PC-3 (cell line): Measurements from ENCODE around the gene ARMC5. TPM values are rescaled to one million over a fixed set of nuclear protein-coding genes. Genes with fewer than 3 reads are reported as not detected.

Source experiments
- ATAC-seq: fragments of 200-7000 bp; cut with Tn5 transposase; 2 replicates; pipeline ENCODE4 v1.9.1; 2020; ENCODE audit warnings: mild to moderate bottlenecking, moderate library complexity
- BruUV-seq: library from RNA; stranded (reverse); fragments of 400-500 nt; replicated peaks from 2 replicates; lab custom pipeline; 2021; lab: Mats Ljungman, UMichigan
- CTCF ChIA-PET: fragments of 300-600 bp; sonication (Branson Sonifier 250); formaldehyde crosslinking; loops from one replicate; lab custom pipeline; 2022; ENCODE audit warnings: antibody characterized with exemption; lab: Charles Lee
- POLR2A ChIA-PET: fragments of 300-600 bp; sonication (Branson Sonifier 250); formaldehyde crosslinking; loops from one replicate; lab custom pipeline; 2022; ENCODE audit warnings: antibody characterized with exemption; ENCODE audit not compliant: unreplicated experiment; lab: Charles Lee
- DNase-seq: peaks from one replicate; pipeline ENCODE4 v3.0.0-alpha.2; 2015
- H2AFZ ChIP-seq: fragments of 300-600 bp; sonication (generic); 2 replicates; pipeline ENCODE4 v1.6.0; 2016; ENCODE audit warnings: antibody characterized with exemption, low read length
- H3F3A ChIP-seq: fragments of 300-600 bp; sonication (generic); one replicate; pipeline ENCODE4 v1.6.0; 2017; ENCODE audit warnings: antibody characterized with exemption, low read length, control low read depth, mild to moderate bottlenecking; ENCODE audit not compliant: unreplicated experiment
- H3K27ac ChIP-seq: fragments of 300-600 bp; sonication (generic); 2 replicates; pipeline ENCODE4 v1.5.1; 2016; ENCODE audit warnings: mild to moderate bottlenecking, low read length
- H3K27me3 ChIP-seq: fragments of 300-600 bp; sonication (generic); 2 replicates; pipeline ENCODE4 v1.6.1; 2016; ENCODE audit warnings: low read length, mixed read lengths
- H3K36me3 ChIP-seq: fragments of 300-600 bp; sonication (generic); 2 replicates; pipeline ENCODE4 v1.6.1; 2016; ENCODE audit warnings: low read depth, mixed run types, low read length, mixed read lengths
- H3K4me1 ChIP-seq: fragments of 300-600 bp; sonication (generic); 2 replicates; pipeline ENCODE4 v1.5.1; 2016; ENCODE audit warnings: low read length; ENCODE audit not compliant: insufficient read depth
- H3K4me2 ChIP-seq: fragments of 300-600 bp; sonication (generic); 2 replicates; pipeline ENCODE4 v1.6.0; 2016; ENCODE audit warnings: low read length
- H3K4me3 ChIP-seq: fragments of 300-600 bp; sonication (generic); 2 replicates; pipeline ENCODE4 v1.5.1; 2016; ENCODE audit warnings: mild to moderate bottlenecking, low read length, mixed read lengths
- H3K79me2 ChIP-seq: fragments of 300-600 bp; sonication (generic); 2 replicates; pipeline ENCODE4 v1.6.1; 2017; ENCODE audit warnings: low read length, mixed read lengths
- H3K9ac ChIP-seq: fragments of 300-600 bp; sonication (generic); 2 replicates; pipeline ENCODE4 v1.6.0; 2016; ENCODE audit warnings: mild to moderate bottlenecking, low read length
- H3K9me2 ChIP-seq: fragments of 300-600 bp; sonication (generic); replicated peaks from 2 replicates; pipeline ENCODE4 v1.6.1; 2016; ENCODE audit warnings: mixed run types, low read length, mixed read lengths
- H3K9me3 ChIP-seq: fragments of 300-600 bp; sonication (generic); 2 replicates; pipeline ENCODE4 v1.6.1; 2016; ENCODE audit warnings: low read length, mixed read lengths
- H4K20me1 ChIP-seq: fragments of 300-600 bp; sonication (generic); 2 replicates; pipeline ENCODE4 v1.6.1; 2016; ENCODE audit warnings: low read length, mixed read lengths
- EZH2 ChIP-seq: fragments of 300-600 bp; sonication (generic); IDR thresholded peaks from one replicate; pipeline ENCODE4 v1.6.1; 2017; ENCODE audit warnings: antibody characterized with exemption, mild to moderate bottlenecking, low read length; ENCODE audit not compliant: unreplicated experiment
- EZH2phosphoT487 ChIP-seq: fragments of 300-600 bp; sonication (generic); IDR thresholded peaks from 2 replicates; pipeline ENCODE4 v1.6.1; 2018; ENCODE audit warnings: mild to moderate bottlenecking, antibody characterized with exemption, low read length, borderline replicate concordance
- intact Hi-C: fragments of 100-400 bp; cut with micrococcal nuclease; formaldehyde crosslinking; loops from 2 replicates; pipeline ENCODE4 v1.9.0; 2023
- total RNA-seq: library from RNA; depleted of rRNA; stranded (reverse); fragments of >200 nt; gene quantifications from 2 replicates; pipeline ENCODE4 v1.2.3, GENCODE V29; 2014
- TF ChIP-seq, protein P1 (sequence below): fragments of 300-600 bp; sonication (generic); conservative IDR thresholded peaks from 2 replicates; pipeline ENCODE4 v1.5.1; 2017; ENCODE audit warnings: antibody characterized with exemption, low read depth, mild to moderate bottlenecking, low read length

The ARMC5 gene
- total RNA-seq, 1 experiment from 2014 or later, result 5.8 TPM

DNA sequence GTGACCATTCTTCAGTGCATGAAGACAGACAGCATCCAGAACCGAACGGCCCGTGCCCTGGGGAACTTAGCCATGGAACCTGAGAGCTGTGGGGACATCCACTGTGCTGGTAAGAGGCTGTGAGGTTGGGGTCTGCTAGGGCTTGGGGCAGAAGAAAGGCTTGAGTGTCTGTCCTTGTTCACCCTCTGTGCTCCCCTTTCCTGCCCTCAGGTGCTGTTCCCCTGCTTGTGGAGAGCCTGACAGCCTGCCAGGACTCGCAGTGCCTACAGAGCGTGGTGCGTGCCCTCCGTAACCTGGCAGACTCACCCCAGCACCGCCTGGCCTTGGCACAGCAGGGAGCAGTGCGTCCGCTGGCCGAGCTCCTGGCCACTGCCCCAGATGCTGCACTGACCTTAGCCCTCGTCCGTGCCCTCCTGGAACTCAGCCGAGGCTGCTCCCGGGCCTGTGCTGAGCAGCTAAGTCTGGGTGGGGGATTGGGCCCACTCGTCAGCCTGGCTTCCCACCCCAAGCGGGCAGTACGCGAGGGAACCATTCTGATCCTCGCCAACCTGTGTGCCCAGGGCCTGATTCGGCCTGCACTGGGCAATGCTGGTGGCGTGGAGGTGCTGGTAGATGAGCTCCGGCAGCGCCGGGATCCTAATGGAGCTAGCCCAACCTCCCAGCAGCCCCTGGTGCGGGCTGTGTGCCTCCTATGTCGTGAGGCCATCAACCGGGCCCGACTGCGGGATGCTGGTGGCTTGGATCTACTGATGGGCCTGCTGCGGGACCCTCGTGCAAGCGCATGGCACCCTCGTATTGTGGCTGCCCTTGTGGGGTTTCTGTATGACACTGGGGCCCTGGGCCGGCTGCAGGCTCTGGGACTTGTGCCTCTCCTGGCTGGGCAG, 2.9 kb downstream of the ARMC5 start:
- TF ChIP-seq, protein P1, sequence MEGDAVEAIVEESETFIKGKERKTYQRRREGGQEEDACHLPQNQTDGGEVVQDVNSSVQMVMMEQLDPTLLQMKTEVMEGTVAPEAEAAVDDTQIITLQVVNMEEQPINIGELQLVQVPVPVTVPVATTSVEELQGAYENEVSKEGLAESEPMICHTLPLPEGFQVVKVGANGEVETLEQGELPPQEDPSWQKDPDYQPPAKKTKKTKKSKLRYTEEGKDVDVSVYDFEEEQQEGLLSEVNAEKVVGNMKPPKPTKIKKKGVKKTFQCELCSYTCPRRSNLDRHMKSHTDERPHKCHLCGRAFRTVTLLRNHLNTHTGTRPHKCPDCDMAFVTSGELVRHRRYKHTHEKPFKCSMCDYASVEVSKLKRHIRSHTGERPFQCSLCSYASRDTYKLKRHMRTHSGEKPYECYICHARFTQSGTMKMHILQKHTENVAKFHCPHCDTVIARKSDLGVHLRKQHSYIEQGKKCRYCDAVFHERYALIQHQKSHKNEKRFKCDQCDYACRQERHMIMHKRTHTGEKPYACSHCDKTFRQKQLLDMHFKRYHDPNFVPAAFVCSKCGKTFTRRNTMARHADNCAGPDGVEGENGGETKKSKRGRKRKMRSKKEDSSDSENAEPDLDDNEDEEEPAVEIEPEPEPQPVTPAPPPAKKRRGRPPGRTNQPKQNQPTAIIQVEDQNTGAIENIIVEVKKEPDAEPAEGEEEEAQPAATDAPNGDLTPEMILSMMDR, result no peak
- TF ChIP-seq EZH2 (no peak), EZH2phosphoT487 (no peak)
- Histone ChIP-seq H3K4me3 (no peak overlapping the region), H3K4me2 (no peak overlapping the region), H3K36me3 (no peaks in the 10 kb centered on the region), H3K27me3 (no peaks in the 10 kb centered on the region), H3K4me1 (peaks cover 13% of the 10 kb centered on the region), H4K20me1 (no peaks in the 10 kb centered on the region), H3K9me2 (no peaks in the 10 kb centered on the region), H3K79me2 (peaks cover 17% of the 10 kb centered on the region; the same call in 1 of the 2 replicates), H3K9ac (no peak overlapping the region), H3K27ac (no peak overlapping the region), H3F3A (no peaks in the 10 kb centered on the region), H3K9me3 (no peaks in the 10 kb centered on the region), H2AFZ (no peak overlapping the region)
- no peak for ATAC-seq
- intact Hi-C loops, result no loop called here
- POLR2A ChIA-PET, result no interaction called here
- no peak for DNase-seq
- CTCF ChIA-PET, result no interaction called here
- no TSS peak for BruUV-seq

DNA sequence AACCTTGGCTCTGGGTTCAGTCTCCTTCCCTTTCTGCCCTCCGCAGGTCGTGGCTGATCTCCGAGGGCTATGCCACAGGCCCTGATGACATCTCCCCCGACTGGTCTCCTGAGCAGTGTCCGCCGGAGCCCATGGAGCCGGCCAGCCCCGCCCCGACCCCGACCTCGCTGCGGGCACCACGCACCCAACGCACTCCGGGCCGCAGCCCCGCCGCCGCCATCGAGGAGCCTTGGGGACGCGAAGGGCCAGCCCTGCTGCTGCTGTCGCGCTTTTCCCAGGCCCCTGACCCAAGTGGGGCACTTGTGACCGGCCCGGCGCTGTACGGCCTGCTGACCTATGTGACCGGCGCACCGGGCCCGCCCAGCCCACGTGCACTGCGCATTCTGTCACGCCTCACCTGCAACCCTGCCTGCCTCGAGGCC, 5.1 kb downstream of the ARMC5 start:
- H4K20me1 ChIP-seq, result no peaks in the 10 kb centered on the region
- no peaks in the 10 kb centered on the region for H3K27me3 ChIP-seq
- H3K79me2 ChIP-seq, result no peaks in the 10 kb centered on the region
- H2AFZ ChIP-seq, result no peak overlapping the region
- H3K9me3 ChIP-seq, result no peaks in the 10 kb centered on the region
- ChIA-PET CTCF (no interaction called here), POLR2A (no interaction called here)
- ATAC-seq, result no peak
- H3K4me2 ChIP-seq, result no peak overlapping the region
- TF ChIP-seq, protein P1, result no peak
- no peak for TF ChIP-seq EZH2phosphoT487
- no peak for TF ChIP-seq EZH2
- no peaks in the 10 kb centered on the region for H3F3A ChIP-seq
- no peak overlapping the region for H3K9ac ChIP-seq
- H3K27ac ChIP-seq, result no peak overlapping the region
- no peak for DNase-seq
- intact Hi-C loops, result no loop called here
- no TSS peak for BruUV-seq
- peaks cover 7% of the 10 kb centered on the region for H3K4me1 ChIP-seq
- H3K4me3 ChIP-seq, result no peak overlapping the region
- H3K9me2 ChIP-seq, result no peaks in the 10 kb centered on the region
- H3K36me3 ChIP-seq, result no peaks in the 10 kb centered on the region

DNA sequence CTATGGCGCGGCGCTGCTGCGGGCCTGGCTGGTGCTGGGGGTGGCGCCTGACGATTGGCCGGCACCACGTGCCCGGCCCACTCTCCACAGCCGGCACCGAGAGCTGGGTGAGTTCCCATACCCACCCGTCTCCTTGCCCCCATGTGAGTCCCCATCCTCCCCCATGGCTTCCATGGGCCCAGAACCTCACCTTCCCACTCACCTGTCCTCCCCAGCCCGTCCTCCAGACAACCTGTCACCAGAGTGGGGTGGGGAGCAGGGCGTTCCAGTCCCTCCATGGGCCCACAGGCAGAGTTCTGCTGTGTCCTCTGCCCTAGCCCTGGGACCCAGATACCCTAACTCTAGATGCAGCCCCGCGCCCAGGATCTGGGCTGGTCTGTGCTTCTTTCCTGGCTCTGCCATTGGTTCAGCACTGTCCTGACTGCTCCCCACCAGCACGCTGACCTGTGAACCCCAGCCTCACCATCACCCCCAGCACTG, 5.5 kb downstream of the ARMC5 start:
- Histone ChIP-seq H3K4me1 (peaks cover 7% of the 10 kb centered on the region), H3F3A (no peaks in the 10 kb centered on the region), H4K20me1 (no peaks in the 10 kb centered on the region), H3K36me3 (no peaks in the 10 kb centered on the region), H3K27ac (no peak overlapping the region), H3K9ac (no peak overlapping the region), H3K27me3 (no peaks in the 10 kb centered on the region), H2AFZ (no peak overlapping the region), H3K79me2 (no peaks in the 10 kb centered on the region), H3K4me2 (no peak overlapping the region), H3K4me3 (no peak overlapping the region), H3K9me2 (no peaks in the 10 kb centered on the region), H3K9me3 (no peaks in the 10 kb centered on the region)
- no peak for DNase-seq
- intact Hi-C loops, result no loop called here
- ATAC-seq, result no peak
- TF ChIP-seq EZH2phosphoT487 (no peak), EZH2 (no peak)
- TF ChIP-seq, protein P1, result no peak
- CTCF ChIA-PET, result no interaction called here
- BruUV-seq, result no TSS peak
- POLR2A ChIA-PET, result interaction anchor here (0.6 kb wide), 1 partner anchor 47 kb away, joined by 3 read pairs; no protein-coding TSS in a partner anchor
